GM23248 (cell line): ENCODE results near the gene CADPS. TPM values are rescaled to one million over a fixed set of nuclear protein-coding genes. Genes with fewer than 3 reads are reported as not detected.

Experiments
- DNase-seq: peaks from one replicate; pipeline ENCODE4 v3.0.0-alpha.2; 2015
- H2AFZ ChIP-seq: fragments of 200-600 bp; sonication (generic); 2 replicates; pipeline ENCODE4 v1.6.1; 2016; ENCODE audit warnings: antibody characterized with exemption
- H3F3A ChIP-seq: fragments of 200-600 bp; sonication (generic); 2 replicates; pipeline ENCODE4 v1.6.1; 2016; ENCODE audit warnings: mild to moderate bottlenecking, antibody characterized with exemption, mixed run types; ENCODE audit not compliant: insufficient read depth
- H3K27ac ChIP-seq: fragments of 200-600 bp; sonication (generic); 2 replicates; pipeline ENCODE4 v1.5.1; 2016; ENCODE audit warnings: mild to moderate bottlenecking
- H3K27me3 ChIP-seq: fragments of 200-600 bp; sonication (generic); replicated peaks from 2 replicates; pipeline ENCODE4 v1.6.1; 2016; ENCODE audit warnings: mild to moderate bottlenecking; ENCODE audit not compliant: insufficient read depth
- H3K36me3 ChIP-seq: fragments of 200-600 bp; sonication (generic); 2 replicates; pipeline ENCODE4 v1.6.1; 2016; ENCODE audit warnings: low read depth, mild to moderate bottlenecking
- H3K4me1 ChIP-seq: fragments of 200-600 bp; sonication (generic); 2 replicates; pipeline ENCODE4 v1.6.1; 2016; ENCODE audit warnings: mild to moderate bottlenecking; ENCODE audit not compliant: insufficient read depth
- H3K4me2 ChIP-seq: fragments of 200-600 bp; sonication (generic); one replicate; pipeline ENCODE4 v1.6.1; 2016; ENCODE audit warnings: mild to moderate bottlenecking; ENCODE audit not compliant: unreplicated experiment
- H3K4me3 ChIP-seq: fragments of 200-600 bp; sonication (generic); 2 replicates; pipeline ENCODE4 v1.5.1; 2016; ENCODE audit warnings: mild to moderate bottlenecking
- H3K79me2 ChIP-seq: fragments of 200-600 bp; sonication (generic); 2 replicates; pipeline ENCODE4 v1.6.1; 2016; ENCODE audit warnings: mild to moderate bottlenecking; ENCODE audit not compliant: insufficient read depth
- H3K9ac ChIP-seq: fragments of 200-600 bp; sonication (generic); 2 replicates; pipeline ENCODE4 v1.6.1; 2016; ENCODE audit warnings: mild to moderate bottlenecking
- H3K9me2 ChIP-seq: fragments of 200-600 bp; sonication (generic); 2 replicates; pipeline ENCODE4 v1.6.1; 2016; ENCODE audit warnings: mixed run types, mild to moderate bottlenecking, moderate library complexity; ENCODE audit not compliant: insufficient read depth
- H3K9me3 ChIP-seq: fragments of 200-600 bp; sonication (generic); one replicate; pipeline ENCODE4 v1.6.1; 2017; ENCODE audit warnings: low read depth
- H4K20me1 ChIP-seq: fragments of 200-600 bp; sonication (generic); 2 replicates; pipeline ENCODE4 v1.6.0; 2016; ENCODE audit not compliant: insufficient read depth
- EZH2 ChIP-seq: fragments of 200-600 bp; sonication (generic); IDR thresholded peaks from 2 replicates; pipeline ENCODE4 v1.6.1; 2018; ENCODE audit warnings: antibody characterized with exemption, mild to moderate bottlenecking; ENCODE audit not compliant: insufficient read depth, poor library complexity, severe bottlenecking
- EZH2phosphoT487 ChIP-seq: fragments of 200-600 bp; sonication (generic); IDR thresholded peaks from 2 replicates; pipeline ENCODE4 v1.6.1; 2018; ENCODE audit warnings: antibody characterized with exemption, moderate library complexity, mild to moderate bottlenecking, low read depth; ENCODE audit not compliant: insufficient read depth
- WGBS, 2 experiments: methylation state at CpG; one replicate each; pipeline ENCODE4 v1.1.6; 2015 to 2017; ENCODE audit warnings: low lambda C conversion rate in 2 of 2, low coverage in 1 of 2; ENCODE audit errors: missing lambda C conversion rate in 2 of 2; 5-methylcytosine and 5-hydroxymethylcytosine counted together
- in situ Hi-C: fragments of 300-500 bp; cut with MboI; formaldehyde crosslinking; loops from 2 replicates; pipeline ENCODE4 v1.15.0; 2020
- polyA plus RNA-seq: library from polyadenylated mRNA; unstranded; fragments of >200 nt; fragmentation: Nextera tagmentation; extraction: Ambion mirVana; gene quantifications from 2 replicates; pipeline ENCODE4 v1.2.1, GENCODE V29; 2016
- total RNA-seq: library from RNA; depleted of rRNA; stranded (reverse); fragments of >200 nt; shearing (Covaris generic); gene quantifications from 2 replicates; pipeline ENCODE4 v1.2.3, GENCODE V29; 2014

Gene CADPS
- total and polyA plus RNA-seq, 2 experiments from 2014 or later: 3.0 to 4.1 TPM

- H3K79me2 ChIP-seq: no peaks in the 10 kb centered on the region
- no peak overlapping the region for H3K4me3 ChIP-seq
- no peaks in the 10 kb centered on the region for H3K36me3 ChIP-seq
Observed at GRCh38 chr3:62416144-62416543, 459.1 kb downstream of the CADPS start.

GRCh38 chr3:62415312-62415801, 459.9 kb downstream of the CADPS start:
- H3K27me3 ChIP-seq: no peaks in the 10 kb centered on the region
- no peaks in the 10 kb centered on the region for H4K20me1 ChIP-seq
- WGBS, 2 experiments: 49 to 52% methylated on average over 9 of the region's 9 CpGs
- H3K27ac ChIP-seq: no peak overlapping the region
- H3K9ac ChIP-seq: no peak overlapping the region
- in situ Hi-C loops: no loop called here
- TF ChIP-seq EZH2phosphoT487: no peak
- TF ChIP-seq EZH2: no peak
- H2AFZ ChIP-seq: no peak overlapping the region
- H3K36me3 ChIP-seq: no peaks in the 10 kb centered on the region
- H3K4me1 ChIP-seq: no peaks in the 10 kb centered on the region
- H3K4me2 ChIP-seq: no peak overlapping the region
- no peaks in the 10 kb centered on the region for H3K79me2 ChIP-seq
- no peaks in the 10 kb centered on the region for H3K9me2 ChIP-seq
- H3K9me3 ChIP-seq: no peaks in the 10 kb centered on the region
- no peaks in the 10 kb centered on the region for H3F3A ChIP-seq
- no peak for DNase-seq
- H3K4me3 ChIP-seq: no peak overlapping the region

More at GRCh38 chr3:62416144-62416543, 459.1 kb downstream of the CADPS start:
- Histone ChIP-seq H3F3A (no peaks in the 10 kb centered on the region), H4K20me1 (no peaks in the 10 kb centered on the region), H3K9me3 (no peaks in the 10 kb centered on the region), H3K4me1 (no peaks in the 10 kb centered on the region), H3K27me3 (no peaks in the 10 kb centered on the region), H3K9me2 (no peaks in the 10 kb centered on the region), H3K4me2 (no peak overlapping the region), H3K9ac (no peak overlapping the region), H2AFZ (no peak overlapping the region), H3K27ac (no peak overlapping the region)
- DNase-seq: no peak
- 60 to 61% methylated on average over 3 of the region's 3 CpGs for WGBS, 2 experiments
- no peak for TF ChIP-seq EZH2
- no peak for TF ChIP-seq EZH2phosphoT487
- in situ Hi-C loops: no loop called here

- 82% methylated on average over 11 of the region's 11 CpGs for WGBS, 2 experiments
- TF ChIP-seq EZH2phosphoT487 (no peak), EZH2 (no peak)
- H3K36me3 ChIP-seq: no peaks in the 10 kb centered on the region
- in situ Hi-C loops: no loop called here
- no peak overlapping the region for H3K27ac ChIP-seq
- no peak overlapping the region for H3K9ac ChIP-seq
- no peaks in the 10 kb centered on the region for H4K20me1 ChIP-seq
- no peaks in the 10 kb centered on the region for H3K79me2 ChIP-seq
- no peaks in the 10 kb centered on the region for H3K9me2 ChIP-seq
- H3F3A ChIP-seq: no peaks in the 10 kb centered on the region
- no peaks in the 10 kb centered on the region for H3K27me3 ChIP-seq
- no peaks in the 10 kb centered on the region for H3K4me1 ChIP-seq
- H3K4me2 ChIP-seq: no peak overlapping the region
- H2AFZ ChIP-seq: no peak overlapping the region
- no peak for DNase-seq
- no peak overlapping the region for H3K4me3 ChIP-seq
- no peaks in the 10 kb centered on the region for H3K9me3 ChIP-seq
Observed at GRCh38 chr3:62414786-62415185, 460.4 kb downstream of the CADPS start.

- 54 to 62% methylated on average over 2 of the region's 2 CpGs for WGBS, 2 experiments
- H3K27me3 ChIP-seq: no peaks in the 10 kb centered on the region
- H3K9ac ChIP-seq: no peak overlapping the region
- in situ Hi-C loops: no loop called here
- no peaks in the 10 kb centered on the region for H4K20me1 ChIP-seq
- no peak for DNase-seq
- no peaks in the 10 kb centered on the region for H3F3A ChIP-seq
- no peaks in the 10 kb centered on the region for H3K36me3 ChIP-seq
- TF ChIP-seq EZH2phosphoT487: no peak
- no peak for TF ChIP-seq EZH2
- no peaks in the 10 kb centered on the region for H3K9me3 ChIP-seq
- H3K9me2 ChIP-seq: no peaks in the 10 kb centered on the region
- no peaks in the 10 kb centered on the region for H3K4me1 ChIP-seq
- H3K79me2 ChIP-seq: no peaks in the 10 kb centered on the region
- H3K4me3 ChIP-seq: no peak overlapping the region
- H3K4me2 ChIP-seq: no peak overlapping the region
- H3K27ac ChIP-seq: no peak overlapping the region
- no peak overlapping the region for H2AFZ ChIP-seq
Observed at GRCh38 chr3:62413687-62414086, 461.5 kb downstream of the CADPS start.

- DNase-seq: no peak
- WGBS, 2 experiments: 52 to 63% methylated on average over 2 of the region's 2 CpGs
- in situ Hi-C loops: no loop called here
Observed at GRCh38 chr3:62406945-62407344, 468.3 kb downstream of the CADPS start.

More at GRCh38 chr3:62406945-62407344, 468.3 kb downstream of the CADPS start:
- Histone ChIP-seq H3K9me3 (no peaks in the 10 kb centered on the region), H3K27ac (no peak overlapping the region), H3K4me3 (no peak overlapping the region), H4K20me1 (no peaks in the 10 kb centered on the region), H3K79me2 (no peaks in the 10 kb centered on the region), H3K36me3 (no peaks in the 10 kb centered on the region), H2AFZ (no peak overlapping the region), H3K4me2 (no peak overlapping the region), H3K9me2 (no peaks in the 10 kb centered on the region), H3K4me1 (no peaks in the 10 kb centered on the region), H3F3A (no peaks in the 10 kb centered on the region), H3K9ac (no peak overlapping the region), H3K27me3 (no peaks in the 10 kb centered on the region)
- TF ChIP-seq EZH2phosphoT487 (no peak), EZH2 (no peak)
